Lower lobe of right lung (tissue), 2 donors: ENCODE data around the gene DIPK1B. TPM values are rescaled to one million over a fixed set of nuclear protein-coding genes. Genes with fewer than 3 reads are reported as not detected.
"Not testable (repeated sequence)": the region's sequence is repeated elsewhere in the genome, so short reads cannot be mapped to it uniquely, and the experiment has no call there.

Experiments
- ATAC-seq, 2 donors: fragments of 200-7000 bp; cut with Tn5 transposase; one replicate each; pipeline ENCODE4 v1.9.1; 2020 to 2022; ENCODE audit warnings: mild to moderate bottlenecking in 2 of 2, moderate library complexity in 2 of 2
- DNase-seq: peaks from one replicate; pipeline ENCODE4 v3.0.0-alpha.2; 2020
- H3K27ac ChIP-seq: fragments of 200-600 bp; one replicate; pipeline ENCODE4 v1.8.0; 2022
- H3K27me3 ChIP-seq: fragments of 200-600 bp; one replicate; pipeline ENCODE4 v1.8.0; 2022; ENCODE audit warnings: low read depth
- H3K36me3 ChIP-seq: fragments of 200-600 bp; one replicate; pipeline ENCODE4 v1.8.0; 2022; ENCODE audit warnings: mild to moderate bottlenecking
- H3K4me1 ChIP-seq: fragments of 200-600 bp; one replicate; pipeline ENCODE4 v1.8.0; 2022
- H3K4me3 ChIP-seq: fragments of 200-600 bp; one replicate; pipeline ENCODE4 v1.8.0; 2022; ENCODE audit warnings: mild to moderate bottlenecking
- H3K9me3 ChIP-seq: fragments of 200-600 bp; one replicate; pipeline ENCODE4 v1.8.0; 2022
- intact Hi-C: fragments of 100-400 bp; cut with DNase I; formaldehyde crosslinking; loops from one replicate; pipeline ENCODE4 v1.11.0; 2022
- total RNA-seq: library from RNA; stranded (reverse); fragmentation: NEBNext Ultra II Directional; extraction: Animal tissue kit (Norgen Biotek cat#: 25700); gene quantifications from one replicate; pipeline ENCODE4 v1.2.1, GENCODE V29; 2021
- TF ChIP-seq, protein P1 (sequence below): fragments of 200-600 bp; IDR thresholded peaks from one replicate; pipeline ENCODE4 v1.8.0; 2022; ENCODE audit warnings: antibody characterized with exemption, mild to moderate bottlenecking
- donor health status: DM: no; HTN: yes; CAD: no; lungs with severe emphysema.

Gene DIPK1B
- total RNA-seq, 1 donor from 2014 or later: 15.1 TPM

DNA sequence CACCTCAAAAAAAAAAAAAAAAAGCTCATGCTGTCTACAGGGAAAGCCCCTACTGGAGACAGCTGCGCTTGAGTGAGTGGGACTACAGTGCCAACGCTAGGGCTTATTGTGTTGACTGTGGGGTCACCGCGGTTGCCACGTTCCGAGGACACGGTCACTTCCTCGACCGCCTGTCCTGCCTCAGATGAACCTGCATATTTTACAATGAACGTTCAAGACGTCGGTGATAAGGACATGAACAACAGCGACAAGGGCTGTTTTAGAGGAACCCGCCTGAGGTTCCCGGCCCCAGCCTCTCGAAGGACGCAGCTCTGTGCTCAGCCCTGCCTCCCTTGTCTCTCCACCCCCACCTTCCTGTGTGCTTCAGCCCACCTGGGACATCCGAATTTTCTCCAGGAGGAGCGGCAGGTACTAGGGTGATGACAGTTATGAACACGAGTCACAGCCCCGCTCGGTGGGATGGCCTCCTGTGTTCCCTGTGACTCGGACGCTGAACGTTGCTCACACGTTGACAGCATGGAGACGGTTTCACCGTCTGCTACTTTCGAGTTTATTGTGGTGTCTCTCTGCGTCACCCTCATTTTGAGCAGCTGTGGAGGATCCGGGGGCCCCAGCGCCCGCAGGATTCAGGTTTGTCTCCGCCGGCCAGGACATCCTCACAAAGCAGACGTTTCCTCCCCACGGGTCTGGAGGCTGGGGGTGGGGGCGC, 11.3 kb upstream of the DIPK1B start:
- intact Hi-C loops: no loop called here
- DNase-seq (peak; percentile 54), ATAC-seq (peak; percentile 40 to 54)
- H3K9me3 ChIP-seq: no peaks in the 10 kb centered on the region
- H3K4me3 ChIP-seq: peak overlapping the region; percentile 6
- no peak overlapping the region for H3K27ac ChIP-seq
- TF ChIP-seq, protein P1, sequence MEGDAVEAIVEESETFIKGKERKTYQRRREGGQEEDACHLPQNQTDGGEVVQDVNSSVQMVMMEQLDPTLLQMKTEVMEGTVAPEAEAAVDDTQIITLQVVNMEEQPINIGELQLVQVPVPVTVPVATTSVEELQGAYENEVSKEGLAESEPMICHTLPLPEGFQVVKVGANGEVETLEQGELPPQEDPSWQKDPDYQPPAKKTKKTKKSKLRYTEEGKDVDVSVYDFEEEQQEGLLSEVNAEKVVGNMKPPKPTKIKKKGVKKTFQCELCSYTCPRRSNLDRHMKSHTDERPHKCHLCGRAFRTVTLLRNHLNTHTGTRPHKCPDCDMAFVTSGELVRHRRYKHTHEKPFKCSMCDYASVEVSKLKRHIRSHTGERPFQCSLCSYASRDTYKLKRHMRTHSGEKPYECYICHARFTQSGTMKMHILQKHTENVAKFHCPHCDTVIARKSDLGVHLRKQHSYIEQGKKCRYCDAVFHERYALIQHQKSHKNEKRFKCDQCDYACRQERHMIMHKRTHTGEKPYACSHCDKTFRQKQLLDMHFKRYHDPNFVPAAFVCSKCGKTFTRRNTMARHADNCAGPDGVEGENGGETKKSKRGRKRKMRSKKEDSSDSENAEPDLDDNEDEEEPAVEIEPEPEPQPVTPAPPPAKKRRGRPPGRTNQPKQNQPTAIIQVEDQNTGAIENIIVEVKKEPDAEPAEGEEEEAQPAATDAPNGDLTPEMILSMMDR: no peak
- no peaks in the 10 kb centered on the region for H3K36me3 ChIP-seq
- peaks cover 11% of the 10 kb centered on the region for H3K27me3 ChIP-seq
- peaks cover 27% of the 10 kb centered on the region for H3K4me1 ChIP-seq

DNA sequence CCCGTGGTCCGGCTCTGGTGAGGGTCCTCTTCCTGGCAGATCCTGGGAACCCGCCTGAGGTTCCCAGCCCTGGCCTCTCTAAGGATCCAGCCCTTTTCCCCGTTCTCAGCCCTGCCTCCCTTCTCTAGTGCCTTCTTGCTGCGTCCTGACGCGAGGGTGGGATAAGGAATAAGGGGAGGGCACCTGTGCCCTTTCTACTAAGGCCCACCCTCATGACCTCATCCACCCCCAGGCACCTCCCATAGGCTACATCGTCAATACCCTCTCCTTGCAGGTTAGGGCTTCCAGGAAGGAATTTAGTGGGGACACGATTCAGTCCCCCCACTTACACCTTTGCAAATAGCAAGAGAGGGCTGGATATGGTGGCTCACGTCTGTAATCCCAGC, 10.7 kb upstream of the DIPK1B start:
- no peak for ATAC-seq
- Histone ChIP-seq H3K27ac (no peak overlapping the region), H3K9me3 (no peaks in the 10 kb centered on the region), H3K36me3 (no peaks in the 10 kb centered on the region), H3K4me3 (peak overlapping the region; percentile 6), H3K27me3 (peaks cover 11% of the 10 kb centered on the region), H3K4me1 (peaks cover 22% of the 10 kb centered on the region)
- no peak for DNase-seq
- TF ChIP-seq, protein P1: no peak
- intact Hi-C loops: no loop called here

- intact Hi-C loops: no loop called here
- TF ChIP-seq, protein P1: no peak
- H3K4me1 ChIP-seq: peaks cover 13% of the 10 kb centered on the region
- peaks cover 11% of the 10 kb centered on the region for H3K27me3 ChIP-seq
- ATAC-seq: no peak
- no peak overlapping the region for H3K4me3 ChIP-seq
- no peak for DNase-seq
- H3K27ac ChIP-seq: no peak overlapping the region
- no peaks in the 10 kb centered on the region for H3K9me3 ChIP-seq
- H3K36me3 ChIP-seq: no peaks in the 10 kb centered on the region
These were observed 9.0 kb upstream of the DIPK1B start for GRCh38 chr9:136703276-136703860.

GRCh38 chr9:136704741-136705140, 7.6 kb upstream of the DIPK1B start:
- H3K27ac ChIP-seq, ATAC-seq, H3K9me3 ChIP-seq, H3K36me3 ChIP-seq, DNase-seq, intact Hi-C loops, H3K4me3 ChIP-seq: not testable (repeated sequence)
- H3K4me1 ChIP-seq: peaks cover 13% of the 10 kb centered on the region
- peaks cover 11% of the 10 kb centered on the region for H3K27me3 ChIP-seq

GRCh38 chr9:136705564-136705963, 6.8 kb upstream of the DIPK1B start:
- Histone ChIP-seq H3K27me3 (peaks cover 5% of the 10 kb centered on the region), H3K4me1 (peaks cover 11% of the 10 kb centered on the region), H3K36me3 (no peaks in the 10 kb centered on the region), H3K27ac (no peak overlapping the region), H3K4me3 (no peak overlapping the region), H3K9me3 (no peaks in the 10 kb centered on the region)
- TF ChIP-seq, protein P1: no peak
- no peak for DNase-seq
- no peak for ATAC-seq
- intact Hi-C loops: no loop called here

GRCh38 chr9:136707011-136707410, 5.4 kb upstream of the DIPK1B start:
- DNase-seq (no peak), ATAC-seq (no peak)
- peaks cover 5% of the 10 kb centered on the region for H3K4me1 ChIP-seq
- no peak overlapping the region for H3K27ac ChIP-seq
- H3K27me3 ChIP-seq: peaks cover 6% of the 10 kb centered on the region
- H3K36me3 ChIP-seq: no peaks in the 10 kb centered on the region
- no peaks in the 10 kb centered on the region for H3K9me3 ChIP-seq
- no peak overlapping the region for H3K4me3 ChIP-seq
- TF ChIP-seq, protein P1: no peak
- intact Hi-C loops: no loop called here
